Measurements from ENCODE around the gene AUH.

The AUH gene

DNA sequence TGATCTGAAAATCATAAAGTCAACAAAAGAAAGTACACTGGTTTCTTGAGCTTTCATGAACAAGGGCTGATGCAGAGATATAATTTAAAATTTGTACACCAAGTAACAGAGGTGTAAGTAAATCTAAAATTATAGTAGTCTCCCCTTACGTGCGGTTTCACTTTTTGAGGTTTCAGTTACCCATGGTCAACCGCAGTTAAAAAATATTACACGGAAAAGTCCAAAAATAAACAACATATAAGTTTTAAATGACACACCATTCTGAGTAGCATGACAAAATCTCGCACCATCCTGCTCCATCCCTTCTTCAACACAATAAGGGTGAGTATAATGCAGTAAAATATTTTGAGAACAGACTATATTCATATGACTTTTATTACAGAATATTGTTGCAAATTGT is 54.4 kb downstream of the AUH start:
- TF ChIP-seq EP300 (IDR thresholded peaks at IDR 0.05; ENCODE audit: borderline replicate concordance), result no peak
- TF ChIP-seq NFIC (IDR thresholded peaks at IDR 0.05), result no peak
- TF ChIP-seq FOXM1 (IDR thresholded peaks at IDR 0.05; ENCODE audit: borderline replicate concordance, low read depth), result no peak
- no peak for TF ChIP-seq EGR1 (IDR thresholded peaks at IDR 0.05)
- no peak for TF ChIP-seq RAD21 (IDR thresholded peaks at IDR 0.05; ENCODE audit: low read depth)
- TF ChIP-seq, protein P1, sequence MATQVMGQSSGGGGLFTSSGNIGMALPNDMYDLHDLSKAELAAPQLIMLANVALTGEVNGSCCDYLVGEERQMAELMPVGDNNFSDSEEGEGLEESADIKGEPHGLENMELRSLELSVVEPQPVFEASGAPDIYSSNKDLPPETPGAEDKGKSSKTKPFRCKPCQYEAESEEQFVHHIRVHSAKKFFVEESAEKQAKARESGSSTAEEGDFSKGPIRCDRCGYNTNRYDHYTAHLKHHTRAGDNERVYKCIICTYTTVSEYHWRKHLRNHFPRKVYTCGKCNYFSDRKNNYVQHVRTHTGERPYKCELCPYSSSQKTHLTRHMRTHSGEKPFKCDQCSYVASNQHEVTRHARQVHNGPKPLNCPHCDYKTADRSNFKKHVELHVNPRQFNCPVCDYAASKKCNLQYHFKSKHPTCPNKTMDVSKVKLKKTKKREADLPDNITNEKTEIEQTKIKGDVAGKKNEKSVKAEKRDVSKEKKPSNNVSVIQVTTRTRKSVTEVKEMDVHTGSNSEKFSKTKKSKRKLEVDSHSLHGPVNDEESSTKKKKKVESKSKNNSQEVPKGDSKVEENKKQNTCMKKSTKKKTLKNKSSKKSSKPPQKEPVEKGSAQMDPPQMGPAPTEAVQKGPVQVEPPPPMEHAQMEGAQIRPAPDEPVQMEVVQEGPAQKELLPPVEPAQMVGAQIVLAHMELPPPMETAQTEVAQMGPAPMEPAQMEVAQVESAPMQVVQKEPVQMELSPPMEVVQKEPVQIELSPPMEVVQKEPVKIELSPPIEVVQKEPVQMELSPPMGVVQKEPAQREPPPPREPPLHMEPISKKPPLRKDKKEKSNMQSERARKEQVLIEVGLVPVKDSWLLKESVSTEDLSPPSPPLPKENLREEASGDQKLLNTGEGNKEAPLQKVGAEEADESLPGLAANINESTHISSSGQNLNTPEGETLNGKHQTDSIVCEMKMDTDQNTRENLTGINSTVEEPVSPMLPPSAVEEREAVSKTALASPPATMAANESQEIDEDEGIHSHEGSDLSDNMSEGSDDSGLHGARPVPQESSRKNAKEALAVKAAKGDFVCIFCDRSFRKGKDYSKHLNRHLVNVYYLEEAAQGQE (IDR thresholded peaks at IDR 0.05; ENCODE audit: low read depth), result no peak
- no peak for TF ChIP-seq CREB1 (IDR thresholded peaks at IDR 0.05; ENCODE audit: low read depth)
- TF ChIP-seq ZBTB7A (IDR thresholded peaks at IDR 0.05; ENCODE audit: low read depth), result no peak
- TF ChIP-seq, protein P2, sequence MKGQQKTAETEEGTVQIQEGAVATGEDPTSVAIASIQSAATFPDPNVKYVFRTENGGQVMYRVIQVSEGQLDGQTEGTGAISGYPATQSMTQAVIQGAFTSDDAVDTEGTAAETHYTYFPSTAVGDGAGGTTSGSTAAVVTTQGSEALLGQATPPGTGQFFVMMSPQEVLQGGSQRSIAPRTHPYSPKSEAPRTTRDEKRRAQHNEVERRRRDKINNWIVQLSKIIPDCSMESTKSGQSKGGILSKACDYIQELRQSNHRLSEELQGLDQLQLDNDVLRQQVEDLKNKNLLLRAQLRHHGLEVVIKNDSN (IDR thresholded peaks at IDR 0.05), result no peak

DNA sequence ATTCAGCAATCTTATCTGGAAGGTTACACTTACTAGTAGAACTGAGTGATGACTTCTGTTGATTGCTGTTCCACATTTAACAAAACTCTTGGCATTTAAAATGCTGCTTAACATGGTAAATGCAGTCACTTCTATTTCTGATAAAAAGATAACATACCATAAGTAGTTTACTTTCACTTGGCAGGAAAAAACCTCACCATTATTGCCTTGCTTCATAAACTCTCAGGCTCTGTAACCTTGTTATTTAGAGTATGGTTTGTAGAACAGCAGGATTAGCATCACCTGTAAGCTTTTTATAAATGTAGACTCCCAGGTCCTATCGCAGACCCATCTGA is 55.5 kb downstream of the AUH start:
- TF ChIP-seq, protein P2 (IDR thresholded peaks at IDR 0.05), result no peak
- TF ChIP-seq TCF12 (IDR thresholded peaks at IDR 0.05; ENCODE audit: low read depth), result no peak
- TF ChIP-seq MAX (IDR thresholded peaks at IDR 0.05), result no peak
- no peak for TF ChIP-seq TEAD4 (IDR thresholded peaks at IDR 0.05)
- TF ChIP-seq, protein P1 (IDR thresholded peaks at IDR 0.05; ENCODE audit: low read depth), result no peak
- no peak for TF ChIP-seq TAF1 (IDR thresholded peaks at IDR 0.05; ENCODE audit: low read depth)
- no peak for TF ChIP-seq EGR1 (IDR thresholded peaks at IDR 0.05)
- TF ChIP-seq EP300 (IDR thresholded peaks at IDR 0.05; ENCODE audit: borderline replicate concordance), result no peak
- TF ChIP-seq CEBPB (IDR thresholded peaks at IDR 0.05), result no peak
- TF ChIP-seq ZBTB7A (IDR thresholded peaks at IDR 0.05; ENCODE audit: low read depth), result no peak
- TF ChIP-seq YY1 (IDR thresholded peaks at IDR 0.05; ENCODE audit: low read depth), result no peak
- TF ChIP-seq RAD21 (IDR thresholded peaks at IDR 0.05; ENCODE audit: low read depth), result no peak

DNA sequence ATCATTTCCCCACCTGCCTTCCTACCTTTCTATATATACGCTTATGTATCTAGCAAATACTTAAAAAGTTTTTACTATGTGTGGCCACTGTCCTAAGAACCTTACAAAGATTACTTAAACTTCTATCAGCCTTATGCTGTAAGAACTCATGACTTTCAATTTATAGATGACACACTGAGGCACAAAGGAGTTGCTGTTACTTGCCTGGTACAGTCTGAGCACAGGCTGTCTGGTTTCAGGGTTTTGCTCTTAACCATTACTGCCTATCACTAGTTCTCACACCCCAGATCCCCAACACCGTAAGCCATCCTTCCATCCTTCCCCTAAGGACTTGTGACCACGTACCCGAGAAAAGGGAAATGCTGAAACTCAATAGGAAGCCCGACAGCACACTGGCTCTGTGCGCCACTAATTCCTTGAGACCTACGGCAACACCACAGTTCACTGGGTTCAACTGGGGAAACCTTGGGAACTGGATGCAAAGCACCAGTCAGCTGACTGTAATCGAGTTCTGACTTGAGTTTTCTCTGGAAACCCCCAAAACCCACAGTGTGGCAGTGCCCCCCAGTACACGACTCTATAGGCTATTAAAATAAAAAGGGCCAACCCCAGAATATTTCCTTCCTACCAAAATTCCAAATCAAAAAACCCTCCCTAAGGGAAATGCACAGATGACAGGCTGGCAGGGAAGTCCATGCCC is 56.0 kb downstream of the AUH start:
- TF ChIP-seq TCF12 (IDR thresholded peaks at IDR 0.05; ENCODE audit: low read depth) (no peak), FOXM1 (IDR thresholded peaks at IDR 0.05; ENCODE audit: borderline replicate concordance, low read depth) (no peak), MAX (IDR thresholded peaks at IDR 0.05) (no peak), NFIC (IDR thresholded peaks at IDR 0.05) (no peak), EP300 (IDR thresholded peaks at IDR 0.05; ENCODE audit: borderline replicate concordance) (no peak), YY1 (IDR thresholded peaks at IDR 0.05; ENCODE audit: low read depth) (no peak), CREB1 (IDR thresholded peaks at IDR 0.05; ENCODE audit: low read depth) (no peak), TEAD4 (IDR thresholded peaks at IDR 0.05) (no peak), CEBPB (IDR thresholded peaks at IDR 0.05) (no peak), TAF1 (IDR thresholded peaks at IDR 0.05; ENCODE audit: low read depth) (no peak)
- TF ChIP-seq, protein P1 (IDR thresholded peaks at IDR 0.05; ENCODE audit: low read depth), result no peak

GRCh38 chr9:91303741-91304415 is 57.8 kb downstream of the AUH start:
- TF ChIP-seq NFIC (IDR thresholded peaks at IDR 0.05), result no peak
- TF ChIP-seq TCF12 (IDR thresholded peaks at IDR 0.05; ENCODE audit: low read depth), result no peak
- TF ChIP-seq EP300 (IDR thresholded peaks at IDR 0.05; ENCODE audit: borderline replicate concordance), result no peak
- TF ChIP-seq, protein P1 (IDR thresholded peaks at IDR 0.05; ENCODE audit: low read depth), result no peak
- no peak for TF ChIP-seq CREB1 (IDR thresholded peaks at IDR 0.05; ENCODE audit: low read depth)

All from Ishikawa (cell line).